OCI-LY7 (cell line): ENCODE results near the gene ASS1. TPM values are rescaled to one million over a fixed set of nuclear protein-coding genes. Genes with fewer than 3 reads are reported as not detected.

Source experiments
- BruUV-seq: library from RNA; stranded (reverse); fragments of 400-500 nt; replicated peaks from 2 replicates; lab custom pipeline; 2021; lab: Mats Ljungman, UMichigan
- CTCF ChIA-PET: fragments of 300-600 bp; sonication (Branson Sonifier 250); formaldehyde crosslinking; loops from one replicate; lab custom pipeline; 2022; ENCODE audit warnings: antibody characterized with exemption; ENCODE audit not compliant: unreplicated experiment; lab: Charles Lee
- POLR2A ChIA-PET: fragments of 300-600 bp; sonication (Branson Sonifier 250); formaldehyde crosslinking; loops from one replicate; lab custom pipeline; 2022; ENCODE audit warnings: antibody characterized with exemption; lab: Charles Lee
- DNase-seq: peaks from one replicate; pipeline ENCODE4 v3.0.0-alpha.2; 2015; ENCODE audit warnings: low spot score
- H2AFZ ChIP-seq: fragments of 200-600 bp; sonication (generic), shearing (Covaris generic); 2 replicates; pipeline ENCODE4 v1.6.1; 2014; ENCODE audit warnings: mild to moderate bottlenecking, antibody characterized with exemption, low read length, moderate library complexity
- H3K27ac ChIP-seq: fragments of 200-600 bp; sonication (generic); 2 replicates; pipeline ENCODE4 v1.5.1; 2014; ENCODE audit warnings: mixed run types, low read depth, mild to moderate bottlenecking, moderate library complexity, low read length, inconsistent platforms; ENCODE audit not compliant: poor library complexity, severe bottlenecking
- H3K36me3 ChIP-seq: fragments of 200-600 bp; sonication (generic); 2 replicates; pipeline ENCODE4 v1.6.1; 2014; ENCODE audit warnings: mild to moderate bottlenecking, antibody characterized with exemption, low read length, moderate library complexity, mixed read lengths; ENCODE audit not compliant: insufficient read depth
- H3K4me1 ChIP-seq: fragments of 200-600 bp; sonication (generic); 2 replicates; pipeline ENCODE4 v1.5.1; 2014; ENCODE audit warnings: mild to moderate bottlenecking, low read length; ENCODE audit not compliant: insufficient read depth, poor library complexity, severe bottlenecking
- H3K4me2 ChIP-seq: fragments of 200-600 bp; sonication (generic); 2 replicates; pipeline ENCODE4 v1.6.1; 2014; ENCODE audit warnings: mild to moderate bottlenecking, low read length
- H3K4me3 ChIP-seq: fragments of 200-600 bp; sonication (generic); 2 replicates; pipeline ENCODE4 v1.5.1; 2014; ENCODE audit warnings: mild to moderate bottlenecking, low read depth, low read length; ENCODE audit not compliant: poor library complexity, severe bottlenecking
- H3K79me2 ChIP-seq: fragments of 200-600 bp; sonication (generic); 2 replicates; pipeline ENCODE4 v1.6.1; 2016; ENCODE audit warnings: low read depth, mild to moderate bottlenecking, low read length, moderate library complexity, mixed read lengths; ENCODE audit not compliant: insufficient read depth
- H3K9me2 ChIP-seq: fragments of 200-600 bp; sonication (generic); 2 replicates; pipeline ENCODE4 v1.6.1; 2016; ENCODE audit warnings: mild to moderate bottlenecking, low read length, mixed read lengths; ENCODE audit not compliant: insufficient read depth
- H3K9me3 ChIP-seq: fragments of 200-600 bp; sonication (generic); 2 replicates; pipeline ENCODE4 v1.6.1; 2014; ENCODE audit warnings: mild to moderate bottlenecking, mixed run types, low read length, mixed read lengths
- H4K20me1 ChIP-seq: fragments of 200-600 bp; sonication (generic); 2 replicates; pipeline ENCODE4 v1.6.1; 2014; ENCODE audit warnings: mild to moderate bottlenecking, antibody characterized with exemption, low read length, moderate library complexity, mixed read lengths; ENCODE audit not compliant: insufficient read depth
- EZH2phosphoT487 ChIP-seq: fragments of 200-600 bp; sonication (generic); IDR thresholded peaks from 2 replicates; pipeline ENCODE4 v1.6.1; 2018; ENCODE audit warnings: low read depth, borderline replicate concordance, mild to moderate bottlenecking, mixed run types, antibody characterized with exemption, low read length, moderate library complexity, mixed read lengths
- intact Hi-C: fragments of 100-400 bp; cut with micrococcal nuclease; formaldehyde crosslinking; loops from one replicate; pipeline ENCODE4 v1.10.0; 2022; ENCODE audit not compliant: unreplicated experiment
- total RNA-seq, 2 experiments: library from RNA; depleted of rRNA in 1 of 2; stranded (reverse); fragments of >200 nt in 1 of 2; shearing (Covaris generic) in 1 of 2; gene quantifications; 2 replicates each; pipeline ENCODE4 v1.2.3, GENCODE V29; 2014 to 2022
- TF ChIP-seq, protein P1 (sequence below): fragments of 200-600 bp; sonication (generic); conservative IDR thresholded peaks from 2 replicates; pipeline ENCODE4 v1.5.1; 2014; ENCODE audit warnings: mild to moderate bottlenecking, antibody characterized with exemption, low read length, moderate library complexity, mixed read lengths

ASS1 gene
- total RNA-seq, 2 experiments from 2014 or later = 0.70 to 16.3 TPM

- H3K4me2 ChIP-seq = no peak overlapping the region
- H3K9me3 ChIP-seq = no peaks in the 10 kb centered on the region
- no peaks in the 10 kb centered on the region for H3K4me1 ChIP-seq
- no peaks in the 10 kb centered on the region for H3K36me3 ChIP-seq
- TF ChIP-seq, protein P1, sequence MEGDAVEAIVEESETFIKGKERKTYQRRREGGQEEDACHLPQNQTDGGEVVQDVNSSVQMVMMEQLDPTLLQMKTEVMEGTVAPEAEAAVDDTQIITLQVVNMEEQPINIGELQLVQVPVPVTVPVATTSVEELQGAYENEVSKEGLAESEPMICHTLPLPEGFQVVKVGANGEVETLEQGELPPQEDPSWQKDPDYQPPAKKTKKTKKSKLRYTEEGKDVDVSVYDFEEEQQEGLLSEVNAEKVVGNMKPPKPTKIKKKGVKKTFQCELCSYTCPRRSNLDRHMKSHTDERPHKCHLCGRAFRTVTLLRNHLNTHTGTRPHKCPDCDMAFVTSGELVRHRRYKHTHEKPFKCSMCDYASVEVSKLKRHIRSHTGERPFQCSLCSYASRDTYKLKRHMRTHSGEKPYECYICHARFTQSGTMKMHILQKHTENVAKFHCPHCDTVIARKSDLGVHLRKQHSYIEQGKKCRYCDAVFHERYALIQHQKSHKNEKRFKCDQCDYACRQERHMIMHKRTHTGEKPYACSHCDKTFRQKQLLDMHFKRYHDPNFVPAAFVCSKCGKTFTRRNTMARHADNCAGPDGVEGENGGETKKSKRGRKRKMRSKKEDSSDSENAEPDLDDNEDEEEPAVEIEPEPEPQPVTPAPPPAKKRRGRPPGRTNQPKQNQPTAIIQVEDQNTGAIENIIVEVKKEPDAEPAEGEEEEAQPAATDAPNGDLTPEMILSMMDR = no peak
- TF ChIP-seq EZH2phosphoT487 = no peak
- CTCF ChIA-PET = no interaction called here
- DNase-seq = no peak
- no peak overlapping the region for H2AFZ ChIP-seq
- POLR2A ChIA-PET = interaction anchor here (0.6 kb wide), 1 partner anchor 310 kb away, joined by 4 read pairs; no protein-coding TSS in a partner anchor
- H3K27ac ChIP-seq = no peak overlapping the region
- no peak overlapping the region for H3K4me3 ChIP-seq
- intact Hi-C loops = no loop called here
- no peaks in the 10 kb centered on the region for H3K79me2 ChIP-seq
- no peaks in the 10 kb centered on the region for H3K9me2 ChIP-seq
- no peaks in the 10 kb centered on the region for H4K20me1 ChIP-seq
- no TSS peak for BruUV-seq
Observed at GRCh38 chr9:130419521-130420035, 25.2 kb upstream of the ASS1 start.

GRCh38 chr9:130421154-130421801 is 23.5 kb upstream of the ASS1 start:
- CTCF ChIA-PET = no interaction called here
- no peak for DNase-seq

More at GRCh38 chr9:130421154-130421801, 23.5 kb upstream of the ASS1 start:
- no peak overlapping the region for H3K4me3 ChIP-seq
- no peaks in the 10 kb centered on the region for H3K36me3 ChIP-seq
- no peak overlapping the region for H3K27ac ChIP-seq
- no peaks in the 10 kb centered on the region for H3K79me2 ChIP-seq
- H3K9me2 ChIP-seq = no peaks in the 10 kb centered on the region
- no peaks in the 10 kb centered on the region for H3K4me1 ChIP-seq
- BruUV-seq = no TSS peak
- no peak overlapping the region for H2AFZ ChIP-seq
- intact Hi-C loops = no loop called here
- H3K9me3 ChIP-seq = no peaks in the 10 kb centered on the region
- TF ChIP-seq, protein P1 = no peak
- TF ChIP-seq EZH2phosphoT487 = no peak
- POLR2A ChIA-PET = no interaction called here
- H3K4me2 ChIP-seq = no peak overlapping the region
- no peaks in the 10 kb centered on the region for H4K20me1 ChIP-seq
